ENCODE data around the gene RASGRF2. TPM values are rescaled to one million over a fixed set of nuclear protein-coding genes. Genes with fewer than 3 reads are reported as not detected.

Gene RASGRF2
- total RNA-seq, 1 experiment from 2014 or later: 0.48 TPM

DNA sequence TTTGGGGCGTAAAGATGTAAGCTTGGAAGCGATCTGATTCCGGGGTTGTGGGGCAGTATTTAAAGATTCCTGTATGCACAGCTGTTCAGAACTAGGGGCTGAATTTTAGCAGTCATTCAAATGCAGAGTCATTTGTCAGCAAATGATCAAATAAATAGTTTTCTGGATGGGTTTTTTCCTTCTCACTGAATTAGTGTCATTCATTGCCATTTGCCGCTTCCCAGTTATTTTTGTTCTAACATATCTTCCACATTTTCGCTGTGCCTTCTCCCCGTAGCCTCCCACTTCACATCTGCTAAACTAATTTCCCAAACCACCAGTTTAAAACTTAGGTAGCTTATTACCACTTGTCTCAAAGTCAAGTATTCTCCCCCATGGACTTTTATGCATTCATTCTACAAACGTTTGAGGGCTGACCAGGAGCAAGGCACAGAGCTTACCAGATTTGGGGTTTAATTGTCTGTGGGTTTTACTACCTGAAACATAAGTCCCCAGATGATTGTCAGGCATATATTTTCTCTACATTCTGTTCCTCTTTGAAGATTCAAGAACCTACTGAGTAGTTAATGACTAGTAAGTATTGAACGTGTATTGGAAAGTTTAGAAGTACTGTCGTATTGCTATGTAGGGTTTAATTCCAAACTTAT is 231.7 kb downstream of the RASGRF2 start:
- DNase-seq: no peak
- Histone ChIP-seq H3K36me3 (ENCODE audit: low read depth) (no peaks in the 10 kb centered on the region), H3K79me2 (ENCODE audit: low read depth) (no peaks in the 10 kb centered on the region), H3K9me2 (ENCODE audit: insufficient read depth) (no peaks in the 10 kb centered on the region), H3K27ac (no peak overlapping the region), H3K4me2 (no peak overlapping the region), H2AFZ (no peak overlapping the region), H3K4me3 (no peak overlapping the region), H3F3A (ENCODE audit: insufficient read depth, low read depth) (no peaks in the 10 kb centered on the region), H4K20me1 (ENCODE audit: insufficient read depth) (no peaks in the 10 kb centered on the region), H3K4me1 (replicated peaks; ENCODE audit: insufficient read depth) (no peaks in the 10 kb centered on the region), H3K9me3 (ENCODE audit: insufficient read depth, low read depth) (no peaks in the 10 kb centered on the region), H3K27me3 (ENCODE audit: insufficient read depth, low read depth) (no peaks in the 10 kb centered on the region)
- ChIA-PET POLR2A (ENCODE audit: unreplicated experiment) (no interaction called here), CTCF (no interaction called here)
- no peak for TF ChIP-seq EZH2 (IDR thresholded peaks at IDR 0.05; ENCODE audit: low read depth)
- TF ChIP-seq, protein P1, sequence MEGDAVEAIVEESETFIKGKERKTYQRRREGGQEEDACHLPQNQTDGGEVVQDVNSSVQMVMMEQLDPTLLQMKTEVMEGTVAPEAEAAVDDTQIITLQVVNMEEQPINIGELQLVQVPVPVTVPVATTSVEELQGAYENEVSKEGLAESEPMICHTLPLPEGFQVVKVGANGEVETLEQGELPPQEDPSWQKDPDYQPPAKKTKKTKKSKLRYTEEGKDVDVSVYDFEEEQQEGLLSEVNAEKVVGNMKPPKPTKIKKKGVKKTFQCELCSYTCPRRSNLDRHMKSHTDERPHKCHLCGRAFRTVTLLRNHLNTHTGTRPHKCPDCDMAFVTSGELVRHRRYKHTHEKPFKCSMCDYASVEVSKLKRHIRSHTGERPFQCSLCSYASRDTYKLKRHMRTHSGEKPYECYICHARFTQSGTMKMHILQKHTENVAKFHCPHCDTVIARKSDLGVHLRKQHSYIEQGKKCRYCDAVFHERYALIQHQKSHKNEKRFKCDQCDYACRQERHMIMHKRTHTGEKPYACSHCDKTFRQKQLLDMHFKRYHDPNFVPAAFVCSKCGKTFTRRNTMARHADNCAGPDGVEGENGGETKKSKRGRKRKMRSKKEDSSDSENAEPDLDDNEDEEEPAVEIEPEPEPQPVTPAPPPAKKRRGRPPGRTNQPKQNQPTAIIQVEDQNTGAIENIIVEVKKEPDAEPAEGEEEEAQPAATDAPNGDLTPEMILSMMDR (conservative IDR thresholded peaks at IDR 0.05): no peak
- no TSS peak for BruUV-seq (replicated peaks)
- intact Hi-C loops (cut with micrococcal nuclease; ENCODE audit: unreplicated experiment): no loop called here

DNA sequence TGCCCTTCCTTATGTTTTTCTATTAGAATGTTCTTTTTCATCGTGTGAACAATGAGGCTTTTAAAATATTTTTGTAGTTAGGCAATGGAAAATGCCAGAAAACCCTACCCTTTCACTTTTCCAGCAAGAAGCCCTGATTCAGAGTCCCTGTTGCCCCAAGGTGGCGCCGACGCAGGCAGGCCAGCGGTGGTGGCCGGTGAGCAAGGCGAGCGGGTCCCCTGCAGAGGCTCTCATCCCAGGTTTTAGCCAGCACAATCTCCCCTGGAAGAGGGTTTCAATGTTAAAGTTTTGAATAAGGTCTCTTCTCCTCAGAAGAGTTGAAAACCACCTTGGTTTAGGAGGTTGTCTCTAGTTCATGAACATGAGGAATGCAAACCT is 232.2 kb downstream of the RASGRF2 start:
- CTCF ChIA-PET: no interaction called here

DNA sequence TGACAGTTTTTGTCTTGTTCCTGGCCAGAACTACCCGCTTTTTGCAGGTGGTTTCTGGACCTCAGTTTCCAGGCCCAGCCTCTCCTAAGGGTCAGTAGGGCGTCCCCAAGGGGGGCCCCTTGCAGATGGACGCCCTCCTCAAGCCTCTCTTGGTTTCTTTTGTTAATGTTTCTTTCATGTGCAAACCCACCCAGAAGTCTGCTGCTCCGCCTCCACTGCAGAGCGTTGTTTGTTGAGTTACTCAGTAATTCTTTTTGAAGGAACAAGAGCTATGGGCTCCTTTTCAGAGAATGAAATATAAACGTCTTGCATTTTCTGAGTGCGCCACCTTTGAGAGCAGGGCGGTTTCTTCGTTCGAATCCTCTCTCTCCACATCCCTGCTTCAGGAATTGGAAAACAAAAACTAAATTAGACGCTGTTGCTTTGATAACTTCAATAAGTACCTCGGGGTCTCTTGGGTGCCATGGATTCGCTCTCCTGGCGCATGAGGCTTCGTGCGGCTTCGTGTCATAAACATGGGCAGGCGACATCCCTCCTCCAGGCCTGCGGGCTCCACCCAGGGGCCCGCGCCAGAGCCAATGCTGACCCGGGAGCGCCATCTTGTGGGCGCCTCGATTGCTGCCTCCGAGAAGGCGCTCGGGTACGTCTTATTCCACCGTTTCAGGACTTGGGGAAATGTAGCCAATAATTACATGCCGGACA is 234.6 kb downstream of the RASGRF2 start:
- Histone ChIP-seq H3K4me3 (no peak overlapping the region), H3K36me3 (ENCODE audit: low read depth) (no peaks in the 10 kb centered on the region), H3K9me3 (ENCODE audit: insufficient read depth, low read depth) (no peaks in the 10 kb centered on the region), H3F3A (ENCODE audit: insufficient read depth, low read depth) (no peaks in the 10 kb centered on the region), H3K4me1 (replicated peaks; ENCODE audit: insufficient read depth) (no peaks in the 10 kb centered on the region), H3K27ac (no peak overlapping the region), H3K4me2 (peak overlapping the region; percentile 18), H3K9me2 (ENCODE audit: insufficient read depth) (no peaks in the 10 kb centered on the region), H3K79me2 (ENCODE audit: low read depth) (no peaks in the 10 kb centered on the region), H2AFZ (no peak overlapping the region), H3K27me3 (ENCODE audit: insufficient read depth, low read depth) (no peaks in the 10 kb centered on the region), H4K20me1 (ENCODE audit: insufficient read depth) (no peaks in the 10 kb centered on the region)
- ChIA-PET CTCF (interaction anchor here (0.7 kb wide), 1 partner anchor 490 kb away, joined by 4 read pairs; no protein-coding TSS in a partner anchor), POLR2A (ENCODE audit: unreplicated experiment) (interaction anchor here (0.6 kb wide), 1 partner anchor 950 kb away, joined by 3 read pairs; no protein-coding TSS in a partner anchor)
- DNase-seq: peak; percentile 62 to 81
- BruUV-seq (replicated peaks): no TSS peak
- intact Hi-C loops (cut with micrococcal nuclease; ENCODE audit: unreplicated experiment): loop anchor here (2.0 kb wide), 2 partner anchors 508 to 1104 kb away; no protein-coding TSS in a partner anchor
- TF ChIP-seq, protein P1 (conservative IDR thresholded peaks at IDR 0.05): peak; percentile 91
- no peak for TF ChIP-seq EZH2 (IDR thresholded peaks at IDR 0.05; ENCODE audit: low read depth)

More for the DNA sequence above, 232.2 kb downstream of the RASGRF2 start:
- no peaks in the 10 kb centered on the region for H3K79me2 ChIP-seq (ENCODE audit: low read depth)
- no TSS peak for BruUV-seq (replicated peaks)
- no peak overlapping the region for H3K4me2 ChIP-seq
- no peaks in the 10 kb centered on the region for H3K9me3 ChIP-seq (ENCODE audit: insufficient read depth, low read depth)
- DNase-seq: no peak
- H3K4me1 ChIP-seq (replicated peaks; ENCODE audit: insufficient read depth): no peaks in the 10 kb centered on the region
- H4K20me1 ChIP-seq (ENCODE audit: insufficient read depth): no peaks in the 10 kb centered on the region
- H3F3A ChIP-seq (ENCODE audit: insufficient read depth, low read depth): no peaks in the 10 kb centered on the region
- intact Hi-C loops (cut with micrococcal nuclease; ENCODE audit: unreplicated experiment): no loop called here
- H2AFZ ChIP-seq: no peak overlapping the region
- H3K4me3 ChIP-seq: no peak overlapping the region
- H3K27ac ChIP-seq: no peak overlapping the region
- no peaks in the 10 kb centered on the region for H3K27me3 ChIP-seq (ENCODE audit: insufficient read depth, low read depth)
- no peaks in the 10 kb centered on the region for H3K9me2 ChIP-seq (ENCODE audit: insufficient read depth)
- TF ChIP-seq EZH2 (IDR thresholded peaks at IDR 0.05; ENCODE audit: low read depth): no peak
- TF ChIP-seq, protein P1 (conservative IDR thresholded peaks at IDR 0.05): no peak
- POLR2A ChIA-PET (ENCODE audit: unreplicated experiment): no interaction called here
- no peaks in the 10 kb centered on the region for H3K36me3 ChIP-seq (ENCODE audit: low read depth)
